GM12875 (cell line): ENCODE data around the gene CLHC1.

ENCODE experiments used
- H3K4me3 ChIP-seq: one replicate; pipeline ENCODE4 v1.5.1; 2011; ENCODE audit warnings: low read depth, low read length, control low read depth
- CTCF ChIP-seq: IDR thresholded peaks from 2 replicates; pipeline ENCODE4 v1.5.1; 2011; ENCODE audit warnings: low read depth, mild to moderate bottlenecking, control low read depth, inconsistent platforms, low read length, moderate library complexity, borderline replicate concordance; ENCODE audit not compliant: insufficient read depth

Gene CLHC1

DNA sequence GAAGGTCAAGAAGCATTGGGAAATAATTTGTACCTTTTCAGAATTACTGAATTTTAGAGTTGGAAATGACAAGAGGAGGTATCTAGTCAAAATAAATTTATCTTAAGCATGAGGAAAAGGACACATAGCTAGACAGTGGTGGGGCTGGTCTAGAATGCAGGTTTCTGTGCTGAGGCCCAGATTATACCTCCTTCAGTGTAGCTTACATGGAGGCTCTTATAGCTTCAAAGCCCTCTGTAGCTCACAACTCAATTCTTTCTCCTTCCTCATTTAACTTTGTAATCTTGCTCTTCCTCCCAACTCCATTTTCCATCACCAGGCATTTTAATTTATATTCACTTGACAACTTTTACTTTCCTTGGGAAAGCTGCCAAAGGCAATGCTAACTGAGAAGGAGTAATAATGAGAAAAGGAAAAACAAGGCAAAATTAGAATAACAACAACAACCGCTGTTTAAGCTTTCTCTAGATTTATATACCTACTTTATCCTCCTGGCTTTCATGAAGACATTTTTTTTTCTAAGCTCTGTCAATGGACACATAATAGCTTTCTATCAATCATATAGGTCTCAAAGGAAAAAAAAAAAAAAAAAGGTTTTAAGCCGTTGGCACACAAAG, 58.5 kb downstream of the CLHC1 start:
- H3K4me3 ChIP-seq = no peak overlapping the region
- TF ChIP-seq CTCF = no peak

DNA sequence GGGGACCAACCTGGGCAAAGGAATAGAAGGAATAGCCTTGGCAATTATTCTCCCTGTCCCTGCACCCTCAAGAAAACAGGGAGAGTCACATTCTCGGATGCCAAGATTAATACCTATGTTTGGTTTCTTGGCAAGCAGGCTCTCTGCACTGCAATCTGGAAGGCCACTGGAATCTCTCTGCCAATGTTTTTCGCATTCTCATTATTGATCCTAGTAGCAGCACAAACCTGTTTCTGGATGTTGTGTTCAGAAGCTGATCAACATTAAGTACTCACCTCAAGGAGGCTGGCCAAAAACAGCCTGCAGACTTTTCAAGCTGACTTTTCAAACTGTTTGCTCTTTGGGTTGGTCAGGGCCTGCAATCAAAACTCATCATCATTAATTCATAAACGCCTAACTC, 62.2 kb downstream of the CLHC1 start:
- H3K4me3 ChIP-seq = no peak overlapping the region
- TF ChIP-seq CTCF = no peak

DNA sequence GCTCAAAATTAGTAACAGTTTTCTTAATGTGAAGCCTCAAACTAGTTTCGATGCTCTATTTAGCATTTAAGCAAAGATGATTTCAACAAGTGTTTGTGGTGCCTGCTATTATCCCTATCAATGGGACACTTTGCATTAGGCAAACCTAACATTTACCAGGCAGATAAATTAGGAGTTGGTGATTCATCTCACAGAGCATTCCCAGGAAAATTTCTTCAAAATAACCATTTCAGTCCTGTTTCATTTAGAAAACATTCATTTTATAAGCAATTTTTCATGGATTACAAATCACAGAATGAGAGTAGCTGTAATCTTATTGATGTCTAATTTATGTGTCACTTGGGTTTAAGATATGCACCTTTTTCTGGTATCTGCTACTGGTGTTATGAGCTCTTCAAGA, 62.7 kb downstream of the CLHC1 start:
- no peak for TF ChIP-seq CTCF
- H3K4me3 ChIP-seq = no peak overlapping the region

DNA sequence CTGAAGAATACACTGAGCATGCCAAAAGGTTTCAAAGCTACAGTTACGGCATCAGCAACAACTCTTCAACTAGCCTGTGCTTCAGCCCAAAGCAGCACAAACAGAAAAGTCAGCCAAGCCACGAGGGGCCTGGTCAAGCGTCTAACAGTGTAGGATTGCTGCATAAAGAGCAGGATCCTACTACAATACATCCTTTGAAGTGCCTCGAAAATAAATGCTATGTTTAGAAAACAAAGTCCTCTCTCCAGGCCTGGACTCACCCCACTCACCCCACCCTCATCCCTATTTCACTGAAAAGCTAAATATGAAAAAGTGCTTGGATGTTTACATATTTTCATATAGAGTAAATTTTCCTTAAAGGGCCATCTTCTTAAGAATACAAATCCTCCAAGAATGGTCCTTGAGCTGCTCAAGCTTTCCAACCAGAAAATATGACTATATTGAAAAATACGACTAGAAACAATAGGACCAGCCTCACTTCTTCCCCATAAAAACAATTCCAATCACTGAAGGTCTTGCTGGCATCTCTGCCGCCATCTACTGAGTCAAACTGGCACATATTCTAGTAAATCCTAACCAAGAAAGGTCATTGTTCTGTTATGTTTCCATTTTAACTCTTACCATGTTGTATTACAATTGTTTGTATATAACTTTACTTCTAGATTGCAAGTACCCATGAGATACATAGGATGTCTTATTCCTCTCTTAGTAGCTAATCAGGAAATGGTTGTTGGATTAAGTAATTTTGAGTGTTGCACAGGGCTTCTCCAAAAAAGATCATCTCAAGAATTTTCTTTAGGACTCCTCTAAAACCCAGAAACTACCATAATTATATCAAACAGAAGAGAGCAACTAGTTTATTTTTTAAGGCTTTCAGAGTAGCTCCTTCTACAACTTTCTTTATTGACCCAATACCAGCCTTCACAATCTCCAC, 63.6 kb downstream of the CLHC1 start:
- H3K4me3 ChIP-seq = no peak overlapping the region
- peak; percentile 58; the same call in 1 of the 2 replicates for TF ChIP-seq CTCF

- TF ChIP-seq CTCF = no peak
- H3K4me3 ChIP-seq = no peak overlapping the region
Measured at GRCh38 chr2:55165626-55166025, 66.5 kb downstream of the CLHC1 start.

DNA sequence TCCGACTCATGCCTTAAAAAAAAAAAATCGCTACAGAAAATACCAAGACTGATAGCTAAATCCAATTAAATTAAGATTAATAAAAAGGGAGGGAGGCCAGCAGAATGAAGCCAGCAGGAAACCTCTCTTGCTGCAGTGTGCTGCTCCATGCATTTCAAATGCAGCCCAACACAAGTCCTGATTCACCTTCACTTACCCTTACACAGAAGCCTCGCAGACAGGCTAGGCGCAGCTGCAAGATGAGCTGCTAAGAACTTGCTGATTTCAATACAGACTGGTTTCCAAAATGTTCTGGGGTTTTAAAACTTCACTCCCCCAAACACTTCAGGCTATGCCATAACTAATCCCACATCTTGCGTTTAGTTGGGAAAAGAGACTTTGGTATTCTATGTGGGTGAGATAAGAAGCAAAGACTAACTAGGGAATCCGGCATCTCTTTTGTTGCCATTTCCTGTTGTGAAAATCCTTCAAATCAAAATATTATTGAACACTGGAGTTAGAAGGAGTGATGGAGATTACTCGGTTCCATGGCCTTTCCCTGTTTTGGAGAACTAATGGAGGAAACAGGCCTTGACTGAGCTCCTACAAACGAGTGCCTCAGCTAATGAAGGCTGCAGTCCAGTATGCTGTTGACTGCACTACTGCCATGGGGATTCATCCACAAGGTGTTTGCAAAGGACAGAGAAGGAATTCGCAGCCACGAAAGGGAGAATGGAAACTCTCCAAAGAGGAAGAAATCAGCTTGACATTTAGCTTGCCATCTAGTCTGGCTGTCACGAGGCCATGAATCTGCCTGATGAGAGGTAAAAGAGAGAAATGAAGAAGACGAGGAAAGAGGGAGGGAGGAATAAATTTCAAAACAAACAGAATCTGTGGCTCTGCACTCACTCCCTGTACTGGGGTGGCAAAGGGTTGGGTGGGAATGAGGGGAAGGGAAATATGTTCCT, 67.3 kb downstream of the CLHC1 start:
- TF ChIP-seq CTCF = no peak
- H3K4me3 ChIP-seq = no peak overlapping the region
